GM12892 (cell line): ENCODE data around the gene NOS3.

Experiments used
- DNase-seq: peaks from one replicate; pipeline ENCODE4 v3.0.0; 2011; ENCODE audit not compliant: insufficient read length
- FAIRE-seq: peaks from 2 replicates; lab custom pipeline; 2011; peaks lifted over from hg19 to GRCh38; lab: Jason Lieb, UNC
- POLR2A ChIP-seq: IDR thresholded peaks from 2 replicates; pipeline ENCODE4 v1.6.1; 2011; ENCODE audit warnings: low read depth, low read length, control low read depth
- POLR2AphosphoS5 ChIP-seq: IDR thresholded peaks from 2 replicates; pipeline ENCODE4 v1.6.1; 2011; ENCODE audit warnings: low read depth, low read length, control low read depth
- TAF1 ChIP-seq: IDR thresholded peaks from 2 replicates; pipeline ENCODE4 v1.6.1; 2011; ENCODE audit warnings: low read depth, mild to moderate bottlenecking, control low read depth, low read length, borderline replicate concordance

NOS3 gene

DNA sequence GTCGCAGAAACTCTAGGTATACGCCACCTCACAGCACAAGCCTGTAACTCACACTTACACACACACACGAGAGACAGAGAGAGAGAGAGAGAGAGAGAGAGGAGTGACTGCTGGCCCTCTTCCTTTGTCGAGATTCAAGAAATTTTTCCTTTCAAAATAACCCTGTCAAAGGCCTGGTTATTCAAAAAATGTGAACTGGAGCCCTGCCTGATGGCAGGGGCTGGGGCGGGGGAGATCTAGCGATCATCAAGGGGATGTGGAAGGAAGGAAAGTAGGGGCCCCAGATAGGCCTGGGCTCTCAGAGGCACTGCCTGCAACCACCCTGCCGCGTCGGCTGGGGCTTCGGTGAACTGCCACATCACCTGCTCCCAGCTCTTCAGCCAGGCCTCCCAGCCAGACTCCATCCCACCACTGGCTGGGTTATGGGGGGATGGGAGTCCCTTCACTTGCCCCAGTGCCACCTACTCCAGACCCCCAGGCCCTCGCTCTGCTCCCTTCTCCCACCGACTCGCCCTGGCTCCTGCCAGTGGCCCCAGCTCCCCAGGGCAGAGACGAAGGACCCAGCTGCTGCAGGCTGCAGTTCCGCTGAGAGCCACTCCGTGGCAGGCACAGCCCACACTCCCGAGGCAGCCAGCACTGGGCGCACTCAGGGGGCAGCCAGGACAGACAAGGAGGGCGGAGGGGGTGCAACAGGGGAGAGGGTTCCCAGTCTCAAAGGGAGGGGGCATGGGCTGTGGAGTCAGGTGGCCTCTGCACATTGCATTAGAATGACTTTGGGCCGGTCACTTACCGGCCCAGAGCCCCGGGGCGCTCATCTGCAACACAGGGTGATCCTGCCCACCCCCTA is 28.0 kb upstream of the NOS3 start:
- DNase-seq (peak; percentile 95), FAIRE-seq (no peak)
- TF ChIP-seq POLR2AphosphoS5 (no peak), TAF1 (no peak), POLR2A (no peak)

- FAIRE-seq (no peak), DNase-seq (no peak)
- no peak for TF ChIP-seq POLR2A
- no peak for TF ChIP-seq POLR2AphosphoS5
- TF ChIP-seq TAF1: no peak
Measured at GRCh38 chr7:150963707-150964559, 26.9 kb upstream of the NOS3 start.

DNA sequence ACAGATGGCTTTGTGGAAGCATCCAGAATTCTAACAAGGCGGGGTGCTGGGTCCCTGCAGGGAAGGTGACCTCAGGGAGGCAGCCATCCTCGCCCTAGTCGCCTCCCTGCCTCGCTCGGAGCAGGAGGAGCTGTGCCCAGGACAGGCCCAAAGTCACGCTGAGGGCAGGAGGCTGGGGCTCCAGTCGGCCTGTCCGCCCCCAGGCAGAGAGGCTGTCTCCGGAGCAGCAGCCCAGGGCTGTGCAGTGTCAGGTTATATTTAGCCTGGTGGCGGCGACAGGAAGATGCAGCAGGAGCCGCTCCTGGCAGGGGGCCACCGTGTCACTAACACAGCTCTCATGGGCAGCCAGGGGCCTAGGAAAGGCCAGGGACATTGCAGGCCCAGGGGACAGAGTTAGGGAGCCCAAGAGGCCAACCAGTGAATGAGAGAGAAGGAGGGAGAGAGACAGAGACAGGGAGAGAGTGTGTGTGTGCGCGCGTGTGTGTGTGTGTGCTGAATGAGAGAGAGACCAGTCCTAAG is 26.2 kb upstream of the NOS3 start:
- no peak for DNase-seq
- FAIRE-seq: no peak
- TF ChIP-seq TAF1 (no peak), POLR2A (no peak)

GRCh38 chr7:150965273-150965830 is 25.5 kb upstream of the NOS3 start:
- FAIRE-seq: no peak
- TF ChIP-seq POLR2AphosphoS5: no peak
- TF ChIP-seq POLR2A: no peak
- TF ChIP-seq TAF1: no peak
- no peak for DNase-seq

DNA sequence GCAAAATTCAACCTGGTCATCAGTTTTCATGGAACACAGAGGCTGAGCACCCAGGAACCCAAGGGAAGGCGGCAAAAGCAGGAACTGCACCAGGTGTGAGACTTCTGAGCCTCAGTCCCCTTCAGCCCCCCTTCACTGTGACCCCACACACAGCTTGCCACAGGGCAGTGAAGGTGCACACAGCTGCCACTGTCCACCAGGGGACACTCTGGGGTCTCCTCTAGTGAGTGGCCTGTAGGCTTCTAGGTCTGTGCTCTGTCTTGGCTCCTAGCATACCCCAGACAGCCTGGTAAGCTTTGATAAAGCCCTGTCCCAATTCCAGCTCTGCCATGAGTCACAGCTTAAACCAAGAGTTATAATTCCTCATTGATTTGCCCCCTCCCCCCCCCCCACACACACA is 24.8 kb upstream of the NOS3 start:
- no peak for FAIRE-seq

DNA sequence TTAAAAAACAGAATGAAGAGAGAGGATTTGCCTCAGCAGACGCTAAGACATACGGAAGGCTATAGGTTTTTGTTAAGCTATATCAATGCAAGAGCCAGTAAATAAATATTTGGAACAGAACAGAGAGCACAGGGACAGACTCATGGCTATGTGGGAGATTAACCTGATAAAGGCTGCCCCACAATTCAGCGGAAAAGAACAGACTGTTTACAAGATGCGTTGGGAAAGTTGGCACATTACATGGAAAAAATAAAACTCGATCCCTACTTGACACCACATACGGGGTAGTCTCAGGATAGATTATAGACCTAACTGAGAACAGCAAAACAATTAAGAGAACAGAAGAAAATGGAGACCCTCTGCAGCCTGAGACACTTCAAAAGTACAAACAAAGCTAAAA is 23.5 kb upstream of the NOS3 start:
- FAIRE-seq (no peak), DNase-seq (no peak)
- TF ChIP-seq TAF1: no peak
- no peak for TF ChIP-seq POLR2A
- TF ChIP-seq POLR2AphosphoS5: no peak

More for the DNA sequence above, 24.8 kb upstream of the NOS3 start:
- no peak for DNase-seq
- TF ChIP-seq TAF1 (no peak), POLR2A (no peak), POLR2AphosphoS5 (no peak)

GRCh38 chr7:150968056-150968733 is 22.6 kb upstream of the NOS3 start:
- DNase-seq (no peak), FAIRE-seq (no peak)
- TF ChIP-seq TAF1: no peak
- no peak for TF ChIP-seq POLR2A
- no peak for TF ChIP-seq POLR2AphosphoS5

- no peak for FAIRE-seq
- no peak for DNase-seq
- TF ChIP-seq POLR2A (no peak), POLR2AphosphoS5 (no peak), TAF1 (no peak)
Measured at GRCh38 chr7:150968734-150969372, 22.0 kb upstream of the NOS3 start.

DNA sequence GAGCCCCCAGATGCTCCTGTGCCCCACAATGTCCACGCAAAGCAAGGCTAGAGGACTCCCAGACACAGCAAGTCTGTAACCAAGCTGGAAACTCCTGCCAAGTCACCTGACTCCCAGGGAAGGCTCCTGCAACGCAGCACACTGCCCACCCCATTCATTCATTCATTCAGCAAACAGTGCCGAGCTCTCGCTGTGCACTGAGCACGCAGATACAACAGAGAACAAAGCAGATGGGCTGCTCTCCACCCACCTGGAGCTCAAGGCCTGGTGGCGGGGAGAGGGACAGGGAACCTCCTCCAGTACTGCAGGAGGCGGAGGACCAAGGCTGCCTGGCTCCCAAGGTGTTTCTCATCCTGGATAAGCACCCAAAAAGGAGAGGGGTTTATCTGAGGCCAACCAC is 21.3 kb upstream of the NOS3 start:
- FAIRE-seq (no peak), DNase-seq (no peak)
- no peak for TF ChIP-seq POLR2AphosphoS5

DNA sequence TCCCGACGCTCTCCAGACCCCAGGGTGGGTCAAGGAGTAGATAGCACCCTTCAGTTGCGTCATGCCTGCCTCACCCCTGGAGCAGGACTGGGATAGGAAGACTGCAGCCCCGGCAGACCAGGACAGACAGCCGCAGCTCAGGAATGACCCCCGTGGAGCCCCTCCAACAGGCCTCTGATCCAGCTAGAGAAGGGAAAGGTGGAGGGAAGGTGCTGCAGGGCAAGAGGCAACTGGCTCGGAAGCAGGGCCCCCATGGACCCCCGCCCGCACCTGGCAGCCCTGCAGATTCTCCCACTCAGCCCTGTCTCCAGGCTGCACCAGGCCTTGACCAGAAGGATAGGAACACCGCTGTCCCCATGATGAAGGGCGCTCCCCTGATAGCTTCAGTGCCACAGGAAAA is 20.4 kb upstream of the NOS3 start:
- TF ChIP-seq POLR2AphosphoS5: no peak
- no peak for TF ChIP-seq TAF1
- no peak for TF ChIP-seq POLR2A
- DNase-seq (no peak), FAIRE-seq (no peak)
